ENCODE measurements around the gene DPEP1. TPM values are rescaled to one million over a fixed set of nuclear protein-coding genes. Genes with fewer than 3 reads are reported as not detected.
"Not testable (repeated sequence)": the region's sequence is repeated elsewhere in the genome, so short reads cannot be mapped to it uniquely, and the experiment has no call there.

The DPEP1 gene
- total RNA-seq, result not detected in 2 replicates

GRCh38 chr16:89613231-89613953 is at the start of gene DPEP1:
DPEP1 (plus strand) TSS chr16:89613642; CDS start chr16:89630411, 16,769 bp downstream.
- intact Hi-C loops (cut with micrococcal nuclease), result no loop called here

- intact Hi-C loops (cut with micrococcal nuclease), result loop anchor here (5.0 to 10.0 kb wide), 2 partner anchors 308 to 470 kb away; partner anchors contain the start of genes ACSF3 and TCF25
These were observed 48.8 kb upstream of the DPEP1 start for GRCh38 chr16:89564476-89565255.

GRCh38 chr16:89565256-89565505 is 48.3 kb upstream of the DPEP1 start:
- intact Hi-C loops (cut with micrococcal nuclease), result loop anchor here (10.0 kb wide), 1 partner anchor 470 kb away; the partner anchor contains the start of gene ACSF3

- intact Hi-C loops (cut with micrococcal nuclease), result loop anchor here (10.0 kb wide), 1 partner anchor 471 kb away; the partner anchor contains the start of gene ACSF3
These were observed 47.7 kb upstream of the DPEP1 start for GRCh38 chr16:89565506-89566372.

GRCh38 chr16:89567656-89568594 is 45.5 kb upstream of the DPEP1 start:
- intact Hi-C loops (cut with micrococcal nuclease), result loop anchor here (10.0 kb wide), 1 partner anchor 473 kb away; the partner anchor contains the start of gene ACSF3

GRCh38 chr16:89569506-89570341 is 43.7 kb upstream of the DPEP1 start:
- intact Hi-C loops (cut with micrococcal nuclease), result loop anchor here (10.0 kb wide), 1 partner anchor 475 kb away; the partner anchor contains the start of gene ACSF3

- intact Hi-C loops (cut with micrococcal nuclease), result no loop called here
These were observed 43.0 kb upstream of the DPEP1 start for GRCh38 chr16:89570342-89570923.

GRCh38 chr16:89570983-89571598 is 42.4 kb upstream of the DPEP1 start:
- intact Hi-C loops (cut with micrococcal nuclease), result not testable (repeated sequence)

- intact Hi-C loops (cut with micrococcal nuclease), result no loop called here
These were observed 41.8 kb upstream of the DPEP1 start for GRCh38 chr16:89571636-89572035.

GRCh38 chr16:89572073-89572484 is 41.4 kb upstream of the DPEP1 start:
- intact Hi-C loops (cut with micrococcal nuclease), result no loop called here

- intact Hi-C loops (cut with micrococcal nuclease), result no loop called here
These were observed 40.8 kb upstream of the DPEP1 start for GRCh38 chr16:89572485-89573205.

- intact Hi-C loops (cut with micrococcal nuclease), result loop anchor here (1.0 to 2.0 kb wide), 2 partner anchors 67 to 93 kb away; no protein-coding TSS in a partner anchor
These were observed 39.4 kb upstream of the DPEP1 start for GRCh38 chr16:89573826-89574680.

GRCh38 chr16:89574681-89575246 is 38.7 kb upstream of the DPEP1 start:
- intact Hi-C loops (cut with micrococcal nuclease), result loop anchor here (1.0 to 2.0 kb wide), 2 partner anchors 66 to 93 kb away; no protein-coding TSS in a partner anchor

GRCh38 chr16:89575247-89576152 is 37.9 kb upstream of the DPEP1 start, which contains the start of gene CPNE7:
CPNE7 (plus strand) TSS chr16:89575758; CDS start chr16:89575898, 140 bp downstream.
- intact Hi-C loops (cut with micrococcal nuclease), result loop anchor here (2.0 kb wide), 1 partner anchor 65 kb away; no protein-coding TSS in a partner anchor
